IgD-negative memory B cell (primary cell): ENCODE measurements around the gene C2orf81. TPM values are rescaled to one million over a fixed set of nuclear protein-coding genes. Genes with fewer than 3 reads are reported as not detected.
"Not testable (repeated sequence)": the region's sequence is repeated elsewhere in the genome, so short reads cannot be mapped to it uniquely, and the experiment has no call there.

ENCODE experiments used
- H3K27ac Mint-ChIP-seq, 3 donors: one replicate each; pipeline ENCODE4 v1.8.0; 2020 to 2022; ENCODE audit warnings: mild to moderate bottlenecking in 3 of 3, mixed read lengths in 3 of 3, moderate library complexity in 1 of 3
- H3K27me3 Mint-ChIP-seq: one replicate; pipeline ENCODE4 v1.8.0; 2021; ENCODE audit warnings: mixed read lengths
- H3K36me3 Mint-ChIP-seq: one replicate; pipeline ENCODE4 v1.8.0; 2020; ENCODE audit warnings: mild to moderate bottlenecking, mixed read lengths
- H3K4me1 Mint-ChIP-seq, 3 donors: one replicate each; pipeline ENCODE4 v1.8.0; 2020 to 2022; ENCODE audit warnings: mixed read lengths in 3 of 3, mild to moderate bottlenecking in 1 of 3
- H3K4me3 Mint-ChIP-seq, 4 donors: one replicate each; pipeline ENCODE4 v1.8.0; 2020 to 2022; ENCODE audit warnings: mild to moderate bottlenecking in 4 of 4, mixed read lengths in 4 of 4, moderate library complexity in 3 of 4
- H3K9me3 Mint-ChIP-seq, 3 donors: one replicate each; pipeline ENCODE4 v1.8.0; 2020 to 2021; ENCODE audit warnings: mixed read lengths in 3 of 3, mild to moderate bottlenecking in 1 of 3
- polyA plus RNA-seq: library from polyadenylated mRNA; unstranded; fragments of 300-500 nt; fragmentation: Illumina TruSeq; gene quantifications from one replicate; pipeline ENCODE4 v1.2.3, GENCODE V29; 2021

Gene C2orf81
- polyA plus RNA-seq, 1 donor from 2014 or later = 5.6 TPM

DNA sequence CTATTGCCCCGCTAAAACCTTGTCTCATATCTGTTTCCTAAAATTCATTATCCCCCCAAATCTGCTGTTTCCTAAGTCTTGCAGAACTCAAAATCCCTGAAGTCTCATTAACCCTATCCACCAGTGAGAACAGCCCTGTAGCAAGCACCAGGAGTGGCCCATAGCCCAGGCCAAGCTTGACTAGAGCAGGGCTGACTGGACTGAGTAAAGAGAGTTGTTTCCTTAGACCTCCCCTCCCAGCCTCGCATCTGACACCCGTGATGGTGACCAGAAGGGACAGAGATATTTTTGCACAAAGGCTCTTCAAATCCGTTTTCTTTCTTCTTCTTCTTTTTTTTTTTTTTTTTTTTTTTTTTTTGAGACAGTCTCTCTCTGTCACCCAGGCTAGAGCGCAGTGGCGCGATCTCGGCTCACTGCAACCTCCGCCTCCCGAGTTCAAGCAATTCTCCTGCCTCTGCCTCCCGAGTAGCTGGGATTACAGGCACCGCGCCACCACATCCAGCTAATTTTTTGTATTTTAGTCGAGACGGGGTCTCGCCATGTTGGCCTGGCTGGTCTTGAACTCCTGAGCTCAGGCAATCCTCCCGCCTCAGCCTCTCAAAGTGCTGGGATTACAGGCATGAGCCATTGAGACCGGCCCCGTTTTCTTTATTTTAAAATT is 846 bp downstream of the C2orf81 start:
- Mint-ChIP-seq H3K27ac (peak overlapping the region; percentile 97 to 100 (median 99)), H3K4me3 (peak overlapping the region; percentile 94 to 100 (median 97)), H3K4me1 (peaks cover 12 to 30% (median 21%) of the 10 kb centered on the region in 3 donors)
- H3K9me3 Mint-ChIP-seq, H3K27me3 Mint-ChIP-seq, H3K36me3 Mint-ChIP-seq: not testable (repeated sequence)

DNA sequence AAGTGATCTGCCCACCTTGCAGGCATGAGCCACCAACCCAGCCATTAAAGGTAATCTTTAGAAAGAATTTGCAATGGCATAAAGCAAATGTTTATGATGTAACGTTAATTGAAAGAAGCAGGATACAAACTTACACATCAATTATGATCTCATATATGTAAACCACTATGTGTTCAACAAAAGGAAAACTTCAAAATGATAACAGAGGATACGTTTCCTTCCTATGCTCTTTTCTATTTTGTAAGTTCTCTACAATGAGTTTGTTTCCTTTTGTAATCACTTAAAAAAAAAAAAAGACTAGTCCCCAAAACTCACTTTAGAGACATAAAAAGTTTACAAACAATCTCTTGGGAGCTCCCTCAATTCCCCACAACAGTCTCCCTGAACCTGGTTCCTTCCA is 1.4 kb downstream of the C2orf81 start:
- Mint-ChIP-seq H3K27me3 (peaks cover 2% of the 10 kb centered on the region), H3K4me1 (peaks cover 15 to 30% (median 21%) of the 10 kb centered on the region in 3 donors), H3K4me3 (peak overlapping the region; percentile 36 to 98 (median 77)), H3K36me3 (peaks cover 3% of the 10 kb centered on the region), H3K27ac (peak overlapping the region; percentile 84 to 100 (median 97)), H3K9me3 (no peaks in the 10 kb centered on the region)

- H3K9me3 Mint-ChIP-seq = no peaks in the 10 kb centered on the region
- peaks cover 17 to 30% (median 21%) of the 10 kb centered on the region in 3 donors for H3K4me1 Mint-ChIP-seq
- peak overlapping the region in 3 of 4 donors; percentile 15 to 86 (median 64) for H3K4me3 Mint-ChIP-seq
- peaks cover 3% of the 10 kb centered on the region for H3K36me3 Mint-ChIP-seq
- H3K27me3 Mint-ChIP-seq = peaks cover 2% of the 10 kb centered on the region
- peak overlapping the region in 2 of 3 donors; percentile 18 to 100 for H3K27ac Mint-ChIP-seq
Observed at GRCh38 chr2:74419345-74419744, 2.1 kb downstream of the C2orf81 start.

DNA sequence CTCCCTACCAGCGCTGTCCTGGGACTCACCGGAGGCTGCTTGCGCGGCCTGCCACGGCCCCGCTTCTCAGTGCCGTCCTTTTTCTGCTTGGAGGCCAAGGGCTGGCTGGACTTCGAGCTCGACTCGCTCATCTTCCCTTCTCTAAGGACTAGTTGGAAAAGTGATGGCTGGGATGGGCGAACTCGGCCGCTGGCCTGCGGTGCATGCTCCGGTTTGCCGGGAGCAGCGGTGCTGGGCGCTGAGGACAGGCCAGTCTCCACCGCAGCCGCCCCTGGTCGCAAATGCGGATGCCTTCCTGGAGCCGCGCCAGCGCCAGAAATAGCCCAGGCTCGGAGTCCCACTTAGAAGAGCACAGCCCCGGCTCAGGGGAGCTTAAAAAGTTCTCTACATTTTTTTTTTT is 3.1 kb downstream of the C2orf81 start:
- Mint-ChIP-seq H3K4me1 (peaks cover 23 to 37% (median 28%) of the 10 kb centered on the region in 3 donors), H3K4me3 (peak overlapping the region in 1 of 4 donors; percentile 17), H3K27ac (peak overlapping the region in 2 of 3 donors; percentile 21 to 29), H3K9me3 (no peaks in the 10 kb centered on the region), H3K36me3 (peaks cover 3% of the 10 kb centered on the region), H3K27me3 (peaks cover 2% of the 10 kb centered on the region)

GRCh38 chr2:74417763-74418162 is 3.7 kb downstream of the C2orf81 start:
- peaks cover 2% of the 10 kb centered on the region for H3K27me3 Mint-ChIP-seq
- H3K9me3 Mint-ChIP-seq = no peaks in the 10 kb centered on the region
- no peak overlapping the region for H3K4me3 Mint-ChIP-seq
- H3K4me1 Mint-ChIP-seq = peaks cover 25 to 39% (median 27%) of the 10 kb centered on the region in 3 donors
- peaks cover 3% of the 10 kb centered on the region for H3K36me3 Mint-ChIP-seq
- H3K27ac Mint-ChIP-seq = peak overlapping the region in 1 of 3 donors; percentile 29

DNA sequence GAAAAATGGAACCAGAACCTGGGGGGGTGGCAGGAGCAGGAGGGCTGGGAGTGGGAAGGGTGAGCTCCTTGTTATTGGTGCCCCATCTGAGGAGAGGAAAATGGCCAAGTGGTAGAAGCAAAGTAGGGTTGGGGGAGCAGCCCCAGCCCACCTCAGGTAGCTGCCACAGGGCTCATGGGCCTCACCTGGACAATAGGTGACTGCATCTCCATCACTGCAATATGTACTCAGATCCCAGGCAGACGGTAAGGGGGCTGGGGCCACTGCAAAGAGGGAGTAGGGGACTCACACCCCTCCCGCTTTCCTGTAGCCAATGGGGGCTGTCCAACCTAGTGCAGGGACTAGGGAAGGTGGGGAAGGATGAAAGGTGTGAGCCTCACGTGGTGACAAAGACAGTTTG is 4.2 kb downstream of the C2orf81 start:
- H3K4me1 Mint-ChIP-seq = peaks cover 23 to 39% (median 27%) of the 10 kb centered on the region in 3 donors
- peak overlapping the region in 1 of 3 donors; percentile 39 for H3K27ac Mint-ChIP-seq

DNA sequence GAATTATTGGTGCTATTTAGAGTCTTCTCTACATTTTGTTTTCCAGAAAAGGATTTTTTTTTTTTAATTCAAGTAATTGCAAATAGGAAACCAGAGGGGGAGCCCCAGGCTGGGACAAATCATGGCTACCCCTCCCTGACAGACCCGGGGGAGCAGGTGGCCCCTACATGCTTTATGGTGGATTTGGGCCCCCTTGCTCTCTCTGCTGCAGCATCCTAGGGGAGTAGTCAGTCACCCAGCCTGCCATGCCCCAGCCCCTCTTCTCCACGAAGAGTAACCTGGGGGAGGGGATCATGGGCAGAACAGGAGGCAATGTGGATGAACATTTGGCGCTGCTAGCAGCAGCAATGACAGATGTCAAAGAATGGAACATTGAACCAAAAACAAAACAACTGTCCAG is 4.6 kb downstream of the C2orf81 start:
- peaks cover 3% of the 10 kb centered on the region for H3K36me3 Mint-ChIP-seq
- peaks cover 23 to 35% (median 27%) of the 10 kb centered on the region in 3 donors for H3K4me1 Mint-ChIP-seq
- peak overlapping the region in 2 of 4 donors; percentile 0 to 53 for H3K4me3 Mint-ChIP-seq
- H3K9me3 Mint-ChIP-seq = no peaks in the 10 kb centered on the region
- peaks cover 2% of the 10 kb centered on the region for H3K27me3 Mint-ChIP-seq
- H3K27ac Mint-ChIP-seq = peak overlapping the region in 1 of 3 donors; percentile 39

More for the DNA sequence above, 4.2 kb downstream of the C2orf81 start:
- Mint-ChIP-seq H3K36me3 (peaks cover 3% of the 10 kb centered on the region), H3K9me3 (no peaks in the 10 kb centered on the region), H3K27me3 (peaks cover 2% of the 10 kb centered on the region), H3K4me3 (peak overlapping the region in 1 of 4 donors; percentile 53)

DNA sequence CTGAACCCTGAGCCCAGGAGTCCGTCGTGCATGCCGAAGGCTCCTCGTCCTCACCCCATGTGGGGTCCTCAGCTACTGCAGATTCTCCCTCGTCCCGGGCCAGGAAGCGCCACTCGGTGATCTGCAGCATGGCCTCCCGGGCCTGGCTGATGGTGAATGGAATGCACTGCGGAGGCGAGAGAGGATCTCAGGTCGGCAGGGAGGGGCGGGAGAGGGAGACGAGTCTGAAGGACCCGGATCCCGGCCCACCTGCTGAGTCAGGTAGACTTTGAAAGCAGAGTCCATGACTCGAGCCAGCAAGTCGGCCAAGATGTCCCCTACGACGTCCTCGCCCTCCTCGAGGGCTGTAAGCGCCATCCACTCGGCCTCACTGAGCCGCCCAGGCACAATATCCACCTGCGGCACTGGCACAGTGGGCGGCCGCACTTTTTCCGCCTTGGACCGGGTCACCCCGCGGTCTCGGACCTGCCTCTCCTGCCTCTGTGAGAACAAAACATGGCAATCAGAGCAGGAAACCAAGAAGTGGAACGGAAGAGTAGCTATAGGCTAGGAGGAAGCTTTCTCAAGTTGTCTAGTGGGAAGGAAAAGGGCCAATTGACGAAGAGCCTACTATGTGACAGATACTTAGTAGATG is 5.5 kb downstream of the C2orf81 start:
- Mint-ChIP-seq H3K27ac (peak overlapping the region in 2 of 3 donors; percentile 9 to 18), H3K4me3 (peak overlapping the region; percentile 53 to 83 (median 78)), H3K4me1 (peaks cover 21 to 28% (median 25%) of the 10 kb centered on the region in 3 donors), H3K36me3 (peaks cover 5% of the 10 kb centered on the region), H3K27me3 (peaks cover 2% of the 10 kb centered on the region), H3K9me3 (no peaks in the 10 kb centered on the region)

GRCh38 chr2:74414881-74415761 is 6.3 kb downstream of the C2orf81 start:
- Mint-ChIP-seq H3K27ac (peak overlapping the region in 2 of 3 donors; percentile 9 to 67), H3K4me3 (peak overlapping the region; percentile 55 to 89 (median 80))

GRCh38 chr2:74414441-74414840 is 7.0 kb downstream of the C2orf81 start:
- peak overlapping the region in 1 of 3 donors; percentile 46 for H3K27ac Mint-ChIP-seq
- peak overlapping the region; percentile 55 to 89 (median 69) for H3K4me3 Mint-ChIP-seq
- no peaks in the 10 kb centered on the region for H3K9me3 Mint-ChIP-seq
- H3K27me3 Mint-ChIP-seq = peaks cover 4% of the 10 kb centered on the region
- peaks cover 5% of the 10 kb centered on the region for H3K36me3 Mint-ChIP-seq
- H3K4me1 Mint-ChIP-seq = peaks cover 15 to 17% (median 17%) of the 10 kb centered on the region in 3 donors

More at GRCh38 chr2:74414881-74415761, 6.3 kb downstream of the C2orf81 start:
- H3K27me3 Mint-ChIP-seq = peaks cover 2% of the 10 kb centered on the region
- no peaks in the 10 kb centered on the region for H3K9me3 Mint-ChIP-seq
- peaks cover 17 to 23% (median 21%) of the 10 kb centered on the region in 3 donors for H3K4me1 Mint-ChIP-seq
- peaks cover 5% of the 10 kb centered on the region for H3K36me3 Mint-ChIP-seq

DNA sequence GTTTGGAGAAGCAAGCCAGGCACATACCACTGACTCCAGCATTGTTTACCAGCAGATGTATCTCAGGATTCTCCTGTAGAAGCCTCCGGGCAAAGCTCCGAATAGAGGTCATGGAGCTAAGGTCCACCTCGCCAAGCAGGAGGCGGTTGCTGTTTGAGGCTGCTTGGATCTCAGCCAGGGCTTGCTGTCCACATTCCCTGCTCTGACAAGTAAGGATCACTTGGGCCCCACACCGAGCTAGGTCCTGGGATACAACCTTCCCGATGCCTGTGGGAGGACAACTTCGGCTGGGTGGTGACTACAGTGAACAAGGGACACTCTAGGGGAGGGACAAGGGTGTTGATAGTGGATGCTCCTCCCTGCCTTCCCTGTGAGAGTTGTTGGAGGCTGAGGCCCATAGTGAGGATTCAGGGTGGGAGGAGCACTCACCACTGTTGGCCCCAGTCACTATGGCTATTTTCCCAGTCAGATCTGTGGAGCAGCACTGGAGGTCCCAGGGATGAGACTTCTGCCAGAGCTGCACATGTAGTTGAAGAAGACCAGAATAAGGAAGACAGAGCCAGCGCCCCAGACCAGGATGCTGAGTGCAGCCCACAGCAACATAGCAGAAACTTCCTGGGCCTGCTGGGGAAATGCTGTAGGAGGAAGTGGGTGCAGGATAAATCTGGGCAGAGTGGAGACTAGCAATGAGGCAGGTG is 8.3 kb downstream of the C2orf81 start:
- H3K36me3 Mint-ChIP-seq = peaks cover 6% of the 10 kb centered on the region
- peaks cover 4% of the 10 kb centered on the region for H3K27me3 Mint-ChIP-seq
- H3K4me1 Mint-ChIP-seq = peaks cover 13 to 15% (median 14%) of the 10 kb centered on the region in 3 donors
- H3K4me3 Mint-ChIP-seq = peak overlapping the region in 3 of 4 donors; percentile 2 to 89 (median 60)
- no peak overlapping the region for H3K27ac Mint-ChIP-seq
- no peaks in the 10 kb centered on the region for H3K9me3 Mint-ChIP-seq

DNA sequence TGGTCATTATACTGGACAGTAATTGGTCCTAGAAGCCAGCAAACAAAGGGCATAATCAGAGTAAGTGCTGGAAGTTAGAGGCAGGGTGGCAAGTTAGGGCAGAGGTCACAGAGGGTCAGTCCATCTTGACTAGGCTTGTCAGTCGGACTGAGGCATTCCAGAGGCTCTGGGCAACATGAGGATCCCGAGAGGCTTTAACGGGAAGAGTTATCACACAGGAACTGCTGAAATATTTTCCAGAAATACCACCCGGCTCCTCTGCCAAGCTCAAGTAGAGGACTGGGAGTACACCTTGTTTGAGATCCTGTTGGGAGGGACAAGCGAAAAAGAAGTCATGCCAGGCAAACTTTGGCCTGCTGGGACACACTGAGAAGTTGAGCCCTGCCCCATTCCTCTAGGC is 13.7 kb downstream of the C2orf81 start:
- Mint-ChIP-seq H3K27ac (no peak overlapping the region), H3K4me1 (peaks cover 5 to 6% (median 6%) of the 10 kb centered on the region in 3 donors), H3K9me3 (no peaks in the 10 kb centered on the region), H3K27me3 (peaks cover 2% of the 10 kb centered on the region), H3K4me3 (no peak overlapping the region), H3K36me3 (peaks cover 3% of the 10 kb centered on the region)

DNA sequence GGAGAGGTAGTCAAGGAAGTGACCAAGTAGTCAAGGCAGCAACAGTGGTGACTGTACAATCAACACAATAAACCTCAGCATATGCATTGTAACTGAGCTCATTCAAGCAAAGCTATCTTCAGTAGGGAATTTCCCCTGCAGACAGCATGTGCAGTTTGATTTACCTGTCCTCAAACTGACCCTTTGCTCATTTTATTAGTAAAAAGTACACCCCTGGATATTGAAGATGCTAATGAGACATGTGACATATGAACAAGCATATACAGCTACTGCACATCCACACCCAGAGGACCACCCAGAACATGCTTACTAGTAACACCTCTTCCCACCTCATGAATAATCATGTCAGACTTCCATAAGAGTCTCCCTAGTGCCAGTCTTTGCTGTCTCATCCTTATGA is 15.4 kb downstream of the C2orf81 start:
- peaks cover 5 to 6% (median 6%) of the 10 kb centered on the region in 3 donors for H3K4me1 Mint-ChIP-seq
- peaks cover 1% of the 10 kb centered on the region for H3K36me3 Mint-ChIP-seq
- H3K9me3 Mint-ChIP-seq = no peaks in the 10 kb centered on the region
- no peak overlapping the region for H3K27ac Mint-ChIP-seq
- peaks cover 2% of the 10 kb centered on the region for H3K27me3 Mint-ChIP-seq
- H3K4me3 Mint-ChIP-seq = no peak overlapping the region

DNA sequence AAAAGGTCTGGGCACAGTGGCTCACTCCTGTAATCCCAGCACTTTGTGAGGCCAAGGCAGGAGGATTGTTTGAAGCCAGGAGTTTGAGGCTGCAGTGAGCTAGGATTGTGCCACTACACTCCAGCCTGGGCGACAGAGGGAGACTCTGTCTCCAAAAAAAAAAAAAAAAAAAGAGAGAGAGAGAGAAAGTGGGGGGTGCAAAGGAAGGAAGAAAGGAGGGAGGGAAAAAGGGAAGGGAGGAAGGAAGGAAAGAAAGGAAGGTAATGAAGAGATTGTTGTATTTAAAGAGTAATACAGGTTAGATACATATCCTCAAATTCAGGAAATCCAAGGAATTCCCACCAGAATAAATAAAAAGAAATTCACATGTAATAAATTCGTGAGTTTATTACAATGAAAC is 19.5 kb downstream of the C2orf81 start:
- no peaks in the 10 kb centered on the region for H3K36me3 Mint-ChIP-seq
- no peaks in the 10 kb centered on the region for H3K9me3 Mint-ChIP-seq
- no peak overlapping the region for H3K27ac Mint-ChIP-seq
- H3K4me3 Mint-ChIP-seq = no peak overlapping the region
- peaks cover 5 to 6% (median 6%) of the 10 kb centered on the region in 3 donors for H3K4me1 Mint-ChIP-seq
- no peaks in the 10 kb centered on the region for H3K27me3 Mint-ChIP-seq
